ENCODE measurements around the gene RNF20.

DNA sequence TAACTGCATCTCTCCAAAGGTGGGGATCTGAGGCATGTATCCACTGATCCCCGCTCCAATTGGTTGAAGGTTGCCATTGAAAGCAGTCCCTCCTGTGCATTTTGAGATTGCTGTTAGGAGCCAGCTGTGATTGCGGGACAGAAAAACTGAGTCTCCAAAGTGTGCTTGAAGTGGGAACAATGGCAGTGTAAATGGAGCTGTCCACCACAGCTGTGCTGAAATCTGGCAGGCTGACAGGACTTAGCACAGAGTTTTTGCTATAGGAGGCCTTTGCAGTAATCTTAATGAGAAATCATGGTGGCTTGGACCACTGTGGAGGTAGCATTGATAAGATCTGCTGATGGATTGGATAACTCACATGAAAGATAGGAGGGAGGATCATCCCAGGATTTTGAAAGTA, 3.3 kb downstream of the RNF20 start:
- TF ChIP-seq, protein P1, sequence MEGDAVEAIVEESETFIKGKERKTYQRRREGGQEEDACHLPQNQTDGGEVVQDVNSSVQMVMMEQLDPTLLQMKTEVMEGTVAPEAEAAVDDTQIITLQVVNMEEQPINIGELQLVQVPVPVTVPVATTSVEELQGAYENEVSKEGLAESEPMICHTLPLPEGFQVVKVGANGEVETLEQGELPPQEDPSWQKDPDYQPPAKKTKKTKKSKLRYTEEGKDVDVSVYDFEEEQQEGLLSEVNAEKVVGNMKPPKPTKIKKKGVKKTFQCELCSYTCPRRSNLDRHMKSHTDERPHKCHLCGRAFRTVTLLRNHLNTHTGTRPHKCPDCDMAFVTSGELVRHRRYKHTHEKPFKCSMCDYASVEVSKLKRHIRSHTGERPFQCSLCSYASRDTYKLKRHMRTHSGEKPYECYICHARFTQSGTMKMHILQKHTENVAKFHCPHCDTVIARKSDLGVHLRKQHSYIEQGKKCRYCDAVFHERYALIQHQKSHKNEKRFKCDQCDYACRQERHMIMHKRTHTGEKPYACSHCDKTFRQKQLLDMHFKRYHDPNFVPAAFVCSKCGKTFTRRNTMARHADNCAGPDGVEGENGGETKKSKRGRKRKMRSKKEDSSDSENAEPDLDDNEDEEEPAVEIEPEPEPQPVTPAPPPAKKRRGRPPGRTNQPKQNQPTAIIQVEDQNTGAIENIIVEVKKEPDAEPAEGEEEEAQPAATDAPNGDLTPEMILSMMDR (tag by site-specific recombination; IDR thresholded peaks at IDR 0.05), result no peak
- no peak for TF ChIP-seq ZNF24 (tag by site-specific recombination; IDR thresholded peaks at IDR 0.05)
- no peak for TF ChIP-seq ZNF274 (IDR thresholded peaks at IDR 0.05; ENCODE audit: low read length)
- no peak for TF ChIP-seq ZNF274 (tag by site-specific recombination; IDR thresholded peaks at IDR 0.05; ENCODE audit: borderline replicate concordance)

All from HEK293 (cell line).